Gastroesophageal sphincter (tissue), 4 donors: Measurements from ENCODE around the gene TBC1D22B. TPM values are rescaled to one million over a fixed set of nuclear protein-coding genes. Genes with fewer than 3 reads are reported as not detected.

Experiments used
- ATAC-seq: fragments of 150-250 bp; one replicate; pipeline ENCODE4 v1.9.1; 2016; ENCODE audit warnings: mild to moderate bottlenecking, moderate library complexity
- H3K27ac ChIP-seq, 4 donors: fragments of 200-600 bp; sonication (generic) in 3 of 4; 1 replicate in 3 of 4; 2 replicates in 1 of 4; pipeline ENCODE4 v1.5.1; 2016 to 2019
- H3K27me3 ChIP-seq: fragments of 200-600 bp; sonication (generic); one replicate; pipeline ENCODE4 v1.5.1; 2019
- H3K36me3 ChIP-seq, 2 donors: fragments of 200-600 bp; sonication (generic); one replicate each; pipeline ENCODE4 v1.5.1; 2019; ENCODE audit warnings: control low read depth in 1 of 2
- H3K4me1 ChIP-seq, 3 donors: fragments of 200-600 bp; sonication (generic); 1 replicate in 2 of 3; 2 replicates in 1 of 3; pipeline ENCODE4 v1.5.1; 2016 to 2019; ENCODE audit warnings: control low read depth in 2 of 3
- H3K4me3 ChIP-seq, 2 donors: fragments of 200-600 bp; sonication (generic); one replicate each; pipeline ENCODE4 v1.5.1; 2019; ENCODE audit warnings: mild to moderate bottlenecking in 1 of 2, moderate library complexity in 1 of 2
- H3K9me3 ChIP-seq, 3 donors: fragments of 200-600 bp; sonication (generic); one replicate each; pipeline ENCODE4 v1.5.1; 2017 to 2019; ENCODE audit warnings: control low read depth in 2 of 3
- CTCF ChIP-seq, 4 experiments: fragments of 200-600 bp in 2 of 4; fragments of 450-650 bp in 2 of 4; sonication (generic) in 1 of 4; IDR thresholded peaks; one replicate each; pipeline ENCODE4 v1.5.1; 2017 to 2019; ENCODE audit warnings: antibody characterized with exemption in 4 of 4, mild to moderate bottlenecking in 2 of 4, moderate library complexity in 2 of 4
- EP300 ChIP-seq: sonication (generic); formaldehyde crosslinking; IDR thresholded peaks from one replicate; pipeline ENCODE4 v1.6.1; 2017; ENCODE audit warnings: antibody characterized with exemption, mild to moderate bottlenecking
- POLR2A ChIP-seq, 2 donors: fragments of 450-650 bp; IDR thresholded peaks; one replicate each; pipeline ENCODE4 v1.6.1; 2017; ENCODE audit warnings: antibody characterized with exemption in 2 of 2, mild to moderate bottlenecking in 2 of 2, moderate library complexity in 1 of 2
- POLR2AphosphoS5 ChIP-seq: sonication (generic); formaldehyde crosslinking; IDR thresholded peaks from one replicate; pipeline ENCODE4 v1.6.1; 2017; ENCODE audit warnings: antibody characterized with exemption
- WGBS, 2 donors: methylation state at CpG; one replicate each; pipeline ENCODE4 v1.1.5; 2018; ENCODE audit warnings: low coverage in 1 of 2; 5-methylcytosine and 5-hydroxymethylcytosine counted together
- total RNA-seq, 4 donors: library from RNA; depleted of rRNA; stranded (reverse); fragments of >200 nt; gene quantifications; one replicate each; pipeline ENCODE4 v1.1.0, GENCODE V29; 2016

TBC1D22B gene
- total RNA-seq, 4 donors from 2014 or later: 5.0 to 9.2 (median 8.3) TPM

GRCh38 chr6:37313723-37314486, 56.3 kb downstream of the TBC1D22B start:
- no peak for ATAC-seq
- no peaks in the 10 kb centered on the region for H3K9me3 ChIP-seq
- WGBS, 2 donors: 86 to 92% methylated on average over 9 to 12 of the region's 13 CpGs

DNA sequence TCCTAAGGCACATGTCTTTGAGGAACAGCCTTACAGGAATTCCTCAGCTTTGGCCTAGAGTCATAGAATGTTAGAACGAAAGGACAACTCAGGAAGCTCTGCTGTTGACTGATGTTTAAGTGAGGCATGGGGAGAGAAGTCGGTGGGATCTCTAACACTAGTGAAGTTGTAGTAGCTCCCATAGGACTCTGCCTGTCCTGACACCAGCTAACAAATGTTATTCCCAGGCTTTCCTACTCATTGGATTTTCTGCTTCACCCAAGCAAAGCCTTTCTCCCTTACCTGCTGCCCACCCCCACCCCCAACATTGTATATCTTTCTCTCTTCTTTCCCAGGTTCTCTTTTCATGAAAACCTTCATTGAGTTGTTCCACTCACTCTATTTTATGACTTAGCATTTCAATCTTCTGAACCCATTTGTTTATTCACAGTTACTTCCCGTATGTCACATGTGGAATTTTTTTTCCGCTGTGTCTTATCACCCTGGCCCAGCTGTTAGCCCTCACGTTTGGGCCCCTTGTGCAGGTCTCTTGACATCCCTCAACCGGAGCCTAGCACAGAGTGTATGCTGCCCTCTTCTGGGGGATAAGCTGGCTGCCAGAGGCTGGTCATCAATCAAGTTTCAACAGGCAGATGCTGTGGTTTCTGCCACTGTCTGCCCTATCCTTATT, 57.0 kb downstream of the TBC1D22B start:
- H3K4me1 ChIP-seq: no peaks in the 10 kb centered on the region
- no peaks in the 10 kb centered on the region for H3K27me3 ChIP-seq
- ATAC-seq: no peak
- peaks cover 0 to 77% of the 10 kb centered on the region in 2 donors for H3K36me3 ChIP-seq
- no peak overlapping the region for H3K4me3 ChIP-seq
- WGBS, 2 donors: 59 to 100% methylated on average over 1 to 6 of the region's 6 CpGs
- no peak overlapping the region for H3K27ac ChIP-seq
- TF ChIP-seq POLR2A (IDR thresholded peaks at IDR 0.05): no peak
- no peak for TF ChIP-seq EP300
- TF ChIP-seq CTCF (IDR thresholded peaks at IDR 0.05): peak in 1 of 4 experiments; percentile 23
- no peak for TF ChIP-seq POLR2AphosphoS5
- no peaks in the 10 kb centered on the region for H3K9me3 ChIP-seq

More at GRCh38 chr6:37313723-37314486, 56.3 kb downstream of the TBC1D22B start:
- Histone ChIP-seq H3K36me3 (peaks cover 0 to 70% of the 10 kb centered on the region in 2 donors), H3K27me3 (no peaks in the 10 kb centered on the region), H3K4me1 (peaks cover 0 to 5% (median 2%) of the 10 kb centered on the region in 3 donors), H3K4me3 (no peak overlapping the region), H3K27ac (no peak overlapping the region)
- no peak for TF ChIP-seq POLR2AphosphoS5
- TF ChIP-seq POLR2A (IDR thresholded peaks at IDR 0.05): no peak
- no peak for TF ChIP-seq EP300
- no peak for TF ChIP-seq CTCF (IDR thresholded peaks at IDR 0.05)

DNA sequence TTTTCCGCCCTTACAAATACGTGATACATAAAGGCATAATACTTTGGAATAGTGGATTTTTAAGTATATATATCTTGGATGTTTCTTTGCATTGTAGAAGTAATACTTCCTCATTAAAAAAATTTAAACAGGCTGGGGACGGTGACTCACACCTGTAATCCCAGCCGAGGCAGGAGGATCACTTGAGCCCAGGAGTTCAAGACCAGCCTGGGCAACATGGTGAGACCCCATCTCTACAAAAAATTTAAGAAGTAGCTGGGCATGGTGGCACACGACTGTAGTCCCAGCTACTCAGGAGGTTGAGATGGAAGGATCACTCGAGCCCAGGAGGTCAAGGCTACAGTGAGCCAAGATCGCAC, 57.6 kb downstream of the TBC1D22B start:
- no peaks in the 10 kb centered on the region for H3K9me3 ChIP-seq
- H3K36me3 ChIP-seq: peaks cover 0 to 82% of the 10 kb centered on the region in 2 donors
- TF ChIP-seq EP300 (no peak), POLR2A (IDR thresholded peaks at IDR 0.05) (no peak), CTCF (IDR thresholded peaks at IDR 0.05) (no peak), POLR2AphosphoS5 (no peak)
- no peak overlapping the region for H3K27ac ChIP-seq
- no peaks in the 10 kb centered on the region for H3K4me1 ChIP-seq
- WGBS, 2 donors: 80 to 87% methylated on average over 2 to 7 of the region's 7 CpGs
- H3K4me3 ChIP-seq: no peak overlapping the region
- no peak for ATAC-seq
- no peaks in the 10 kb centered on the region for H3K27me3 ChIP-seq

GRCh38 chr6:37316071-37316470, 58.5 kb downstream of the TBC1D22B start:
- TF ChIP-seq POLR2AphosphoS5 (no peak), EP300 (no peak), CTCF (IDR thresholded peaks at IDR 0.05) (no peak), POLR2A (IDR thresholded peaks at IDR 0.05) (no peak)
- Histone ChIP-seq H3K27me3 (no peaks in the 10 kb centered on the region), H3K4me1 (no peaks in the 10 kb centered on the region), H3K4me3 (no peak overlapping the region), H3K9me3 (no peaks in the 10 kb centered on the region), H3K36me3 (peaks cover 0 to 92% of the 10 kb centered on the region in 2 donors), H3K27ac (no peak overlapping the region)
- 91 to 94% methylated on average over 2 to 3 of the region's 7 CpGs for WGBS, 2 donors
- ATAC-seq: no peak
